A673 (cell line): ENCODE data around the gene CFHR5. TPM values are rescaled to one million over a fixed set of nuclear protein-coding genes. Genes with fewer than 3 reads are reported as not detected.

Experiments
- BruUV-seq: library from RNA; stranded (reverse); fragments of 400-500 nt; replicated peaks from 2 replicates; lab custom pipeline; 2021; lab: Mats Ljungman, UMichigan
- CTCF ChIA-PET: fragments of 300-600 bp; sonication (Branson Sonifier 250); formaldehyde crosslinking; loops from one replicate; lab custom pipeline; 2022; ENCODE audit warnings: antibody characterized with exemption; lab: Charles Lee
- POLR2A ChIA-PET: fragments of 300-600 bp; sonication (Branson Sonifier 250); formaldehyde crosslinking; loops from one replicate; lab custom pipeline; 2022; ENCODE audit warnings: antibody characterized with exemption; ENCODE audit not compliant: low non-redundant PET; lab: Charles Lee
- DNase-seq: peaks from one replicate; pipeline ENCODE4 v3.0.0-alpha.2; 2015; ENCODE audit warnings: low spot score
- H3K27ac ChIP-seq: fragments of 200-600 bp; sonication (generic); 2 replicates; pipeline ENCODE4 v1.5.1; 2016; ENCODE audit warnings: mixed run types, low read depth, mild to moderate bottlenecking, mixed read lengths, antibody characterized with exemption, low read length; ENCODE audit not compliant: poor library complexity, severe bottlenecking
- H3K27me3 ChIP-seq: fragments of 200-600 bp; sonication (generic); replicated peaks from 2 replicates; pipeline ENCODE4 v1.6.1; 2017; ENCODE audit warnings: mixed run types, low read depth, mild to moderate bottlenecking, mixed read lengths, antibody characterized with exemption, low read length; ENCODE audit not compliant: insufficient read depth, poor library complexity
- H3K36me3 ChIP-seq: fragments of 200-600 bp; sonication (generic); 2 replicates; pipeline ENCODE4 v1.6.1; 2016; ENCODE audit warnings: mixed run types, mild to moderate bottlenecking, mixed read lengths, antibody characterized with exemption, low read length; ENCODE audit not compliant: insufficient read depth, poor library complexity, severe bottlenecking
- H3K4me1 ChIP-seq: fragments of 200-600 bp; sonication (generic); 2 replicates; pipeline ENCODE4 v1.6.1; 2017; ENCODE audit warnings: mixed run types, mild to moderate bottlenecking, mixed read lengths, antibody characterized with exemption, low read length; ENCODE audit not compliant: insufficient read depth, poor library complexity, severe bottlenecking
- H3K4me3 ChIP-seq: fragments of 200-600 bp; sonication (generic); 2 replicates; pipeline ENCODE4 v1.5.1; 2016; ENCODE audit warnings: low read depth, mixed run types, mild to moderate bottlenecking, mixed read lengths, low read length; ENCODE audit not compliant: poor library complexity, severe bottlenecking
- H3K9me3 ChIP-seq: fragments of 200-600 bp; sonication (generic); 2 replicates; pipeline ENCODE4 v1.6.1; 2016; ENCODE audit warnings: mixed run types, low read depth, mild to moderate bottlenecking, mixed read lengths, antibody characterized with exemption, low read length; ENCODE audit not compliant: poor library complexity, severe bottlenecking
- CTCF ChIP-seq: fragments of 300-800, 200-600 bp; sonication (generic); conservative IDR thresholded peaks from 2 replicates; pipeline ENCODE4 v1.5.1; 2017; ENCODE audit warnings: low read depth, mild to moderate bottlenecking, antibody characterized with exemption, low read length, moderate library complexity, mixed read lengths
- EZH2 ChIP-seq: fragments of 200-600 bp; sonication (generic); IDR thresholded peaks from 2 replicates; pipeline ENCODE4 v1.6.1; 2017; ENCODE audit warnings: borderline replicate concordance, low read depth, mild to moderate bottlenecking, mixed read lengths, antibody characterized with exemption, low read length; ENCODE audit not compliant: poor library complexity, severe bottlenecking
- intact Hi-C: fragments of 100-400 bp; cut with micrococcal nuclease; formaldehyde crosslinking; loops from one replicate; pipeline ENCODE4 v1.10.0; 2022; ENCODE audit not compliant: unreplicated experiment
- total RNA-seq: library from RNA; stranded (reverse); gene quantifications from 2 replicates; pipeline ENCODE4 v1.2.3, GENCODE V29; 2021

The CFHR5 gene
- total RNA-seq, 1 experiment from 2014 or later, result not detected

- no TSS peak for BruUV-seq
- Histone ChIP-seq H3K27me3 (no peaks in the 10 kb centered on the region), H3K4me1 (no peaks in the 10 kb centered on the region), H3K36me3 (no peaks in the 10 kb centered on the region), H3K9me3 (no peaks in the 10 kb centered on the region), H3K4me3 (no peak overlapping the region), H3K27ac (no peak overlapping the region)
- ChIA-PET CTCF (no interaction called here), POLR2A (no interaction called here)
- peak; percentile 14; the same call in 1 of the 2 replicates for TF ChIP-seq CTCF
- TF ChIP-seq EZH2, result no peak
- intact Hi-C loops, result no loop called here
- peak; percentile 53 for DNase-seq
These were observed 20.1 kb downstream of the CFHR5 start for GRCh38 chr1:196997423-196997822.

- Histone ChIP-seq H3K27me3 (no peaks in the 10 kb centered on the region), H3K27ac (no peak overlapping the region), H3K4me3 (no peak overlapping the region), H3K9me3 (no peaks in the 10 kb centered on the region), H3K4me1 (no peaks in the 10 kb centered on the region), H3K36me3 (no peaks in the 10 kb centered on the region)
- no peak for TF ChIP-seq EZH2
- no peak for TF ChIP-seq CTCF
- CTCF ChIA-PET, result no interaction called here
- intact Hi-C loops, result no loop called here
- BruUV-seq, result no TSS peak
- POLR2A ChIA-PET, result no interaction called here
- no peak for DNase-seq
These were observed 24.5 kb downstream of the CFHR5 start for GRCh38 chr1:197001828-197002227.

- Histone ChIP-seq H3K9me3 (no peaks in the 10 kb centered on the region), H3K27ac (no peak overlapping the region), H3K4me3 (no peak overlapping the region), H3K27me3 (no peaks in the 10 kb centered on the region), H3K4me1 (no peaks in the 10 kb centered on the region), H3K36me3 (no peaks in the 10 kb centered on the region)
- ChIA-PET POLR2A (no interaction called here), CTCF (no interaction called here)
- intact Hi-C loops, result no loop called here
- TF ChIP-seq CTCF, result no peak
- no TSS peak for BruUV-seq
- no peak for DNase-seq
These were observed 25.8 kb downstream of the CFHR5 start for GRCh38 chr1:197003132-197003531.
